Thyroid gland (tissue), 4 donors: ENCODE measurements around the gene CA10. TPM values are rescaled to one million over a fixed set of nuclear protein-coding genes. Genes with fewer than 3 reads are reported as not detected.

Experiments
- DNase-seq, 2 donors: peaks; one replicate each; pipeline ENCODE4 v3.0.0-alpha.2; 2019
- H3K27ac ChIP-seq, 3 donors: fragments of 200-600 bp; sonication (generic); 1 replicate in 2 of 3; 2 replicates in 1 of 3; pipeline ENCODE4 v1.5.1; 2016 to 2019; ENCODE audit warnings: mild to moderate bottlenecking in 1 of 3, moderate library complexity in 1 of 3
- H3K27me3 ChIP-seq: fragments of 200-600 bp; sonication (generic); one replicate; pipeline ENCODE4 v1.5.1; 2019
- H3K36me3 ChIP-seq, 2 donors: fragments of 200-600 bp; sonication (generic); one replicate each; pipeline ENCODE4 v1.5.1; 2016 to 2019
- H3K4me1 ChIP-seq, 2 donors: fragments of 200-600 bp; sonication (generic); one replicate each; pipeline ENCODE4 v1.5.1; 2017 to 2019
- H3K4me3 ChIP-seq, 3 donors: fragments of 200-600 bp; sonication (generic); replicated peaks in 1 of 3; 1 replicate in 2 of 3; 2 replicates in 1 of 3; pipeline ENCODE4 v1.5.1; 2016; ENCODE audit warnings: mild to moderate bottlenecking in 1 of 3
- H3K9me3 ChIP-seq: fragments of 200-600 bp; sonication (generic); one replicate; pipeline ENCODE4 v1.5.1; 2017
- POLR2A ChIP-seq, 2 donors: fragments of 450-650 bp; IDR thresholded peaks; one replicate each; pipeline ENCODE4 v1.6.1; 2017; ENCODE audit warnings: antibody characterized with exemption in 2 of 2, mild to moderate bottlenecking in 2 of 2, moderate library complexity in 1 of 2
- WGBS, 2 donors: methylation state at CpG; one replicate each; pipeline ENCODE4 v1.1.5; 2017; 5-methylcytosine and 5-hydroxymethylcytosine counted together
- intact Hi-C: fragments of 100-400 bp; cut with DNase I; formaldehyde crosslinking; loops from one replicate; pipeline ENCODE4 v1.15.1; 2023
- total RNA-seq, 4 donors: library from RNA; depleted of rRNA; stranded (reverse); fragments of >200 nt; gene quantifications; one replicate each; pipeline ENCODE4 v1.2.3, GENCODE V29; 2016
- TF ChIP-seq, protein P1 (sequence below), 6 experiments: fragments of 200-600 bp in 3 of 6; fragments of 450-650 bp in 3 of 6; sonication (generic) in 3 of 6; IDR thresholded peaks; one replicate each; pipeline ENCODE4 v1.5.1; 2016 to 2019; ENCODE audit warnings: antibody characterized with exemption in 6 of 6, mild to moderate bottlenecking in 2 of 6, inconsistent platforms in 1 of 6, moderate library complexity in 1 of 6

CA10 gene
- total RNA-seq, 4 donors from 2014 or later = not detected

DNA sequence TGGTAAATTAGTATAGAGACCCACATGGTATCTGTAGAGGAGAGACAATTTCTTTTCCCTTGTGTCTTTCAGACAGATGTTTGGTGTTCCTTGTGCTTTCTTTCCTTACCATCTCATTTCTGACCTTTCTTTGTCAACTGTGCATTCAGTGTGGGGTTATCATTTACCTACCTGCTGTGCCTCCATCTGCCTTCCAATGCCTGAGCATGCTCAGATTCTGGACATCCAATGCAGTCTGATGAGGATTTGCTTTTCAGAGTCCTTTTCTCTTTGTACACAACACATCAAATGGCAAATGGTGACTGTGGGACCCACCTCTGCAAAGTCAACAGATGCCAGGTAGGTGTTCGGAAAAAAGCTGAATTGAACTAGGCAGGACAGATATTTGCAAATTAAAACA lies 364.8 kb downstream of the CA10 start:
- Histone ChIP-seq H3K4me1 (no peaks in the 10 kb centered on the region), H3K36me3 (no peaks in the 10 kb centered on the region), H3K9me3 (no peaks in the 10 kb centered on the region), H3K27me3 (no peaks in the 10 kb centered on the region), H3K4me3 (no peak overlapping the region), H3K27ac (no peak overlapping the region)
- intact Hi-C loops = no loop called here
- no peak for DNase-seq
- TF ChIP-seq, protein P1, sequence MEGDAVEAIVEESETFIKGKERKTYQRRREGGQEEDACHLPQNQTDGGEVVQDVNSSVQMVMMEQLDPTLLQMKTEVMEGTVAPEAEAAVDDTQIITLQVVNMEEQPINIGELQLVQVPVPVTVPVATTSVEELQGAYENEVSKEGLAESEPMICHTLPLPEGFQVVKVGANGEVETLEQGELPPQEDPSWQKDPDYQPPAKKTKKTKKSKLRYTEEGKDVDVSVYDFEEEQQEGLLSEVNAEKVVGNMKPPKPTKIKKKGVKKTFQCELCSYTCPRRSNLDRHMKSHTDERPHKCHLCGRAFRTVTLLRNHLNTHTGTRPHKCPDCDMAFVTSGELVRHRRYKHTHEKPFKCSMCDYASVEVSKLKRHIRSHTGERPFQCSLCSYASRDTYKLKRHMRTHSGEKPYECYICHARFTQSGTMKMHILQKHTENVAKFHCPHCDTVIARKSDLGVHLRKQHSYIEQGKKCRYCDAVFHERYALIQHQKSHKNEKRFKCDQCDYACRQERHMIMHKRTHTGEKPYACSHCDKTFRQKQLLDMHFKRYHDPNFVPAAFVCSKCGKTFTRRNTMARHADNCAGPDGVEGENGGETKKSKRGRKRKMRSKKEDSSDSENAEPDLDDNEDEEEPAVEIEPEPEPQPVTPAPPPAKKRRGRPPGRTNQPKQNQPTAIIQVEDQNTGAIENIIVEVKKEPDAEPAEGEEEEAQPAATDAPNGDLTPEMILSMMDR (IDR thresholded peaks at IDR 0.05) = no peak
- no peak for TF ChIP-seq POLR2A (IDR thresholded peaks at IDR 0.05)
- 95 to 100% methylated on average over 1 of the region's 1 CpG for WGBS, 2 donors

DNA sequence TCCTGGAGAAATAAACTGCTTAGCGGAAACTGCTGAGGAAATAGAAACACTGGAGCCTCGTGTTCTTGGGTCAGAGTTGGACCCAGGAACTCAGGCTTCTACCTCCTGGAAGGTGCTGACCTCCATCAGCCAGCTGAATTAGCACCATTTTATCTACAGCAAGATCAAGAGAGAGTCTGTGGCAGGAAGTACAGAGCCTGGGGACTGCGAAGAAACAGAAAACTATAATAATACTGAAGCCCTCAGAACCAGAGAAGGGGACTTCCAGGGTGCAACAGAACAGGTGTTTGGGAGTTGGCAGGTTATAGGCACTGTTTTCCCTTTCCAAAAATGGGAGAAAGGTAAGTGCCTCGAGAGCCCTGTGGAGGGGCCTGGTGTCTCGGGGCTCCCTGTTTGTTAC lies 379.7 kb downstream of the CA10 start:
- no peak overlapping the region for H3K27ac ChIP-seq
- TF ChIP-seq, protein P1 (IDR thresholded peaks at IDR 0.05) = no peak
- no peak for TF ChIP-seq POLR2A (IDR thresholded peaks at IDR 0.05)
- DNase-seq = no peak
- H3K4me1 ChIP-seq = no peaks in the 10 kb centered on the region
- intact Hi-C loops = no loop called here
- H3K4me3 ChIP-seq = no peak overlapping the region
- H3K36me3 ChIP-seq = no peaks in the 10 kb centered on the region
- no peaks in the 10 kb centered on the region for H3K27me3 ChIP-seq
- no peaks in the 10 kb centered on the region for H3K9me3 ChIP-seq
- WGBS, 2 donors = 80 to 84% methylated on average over 5 of the region's 5 CpGs

DNA sequence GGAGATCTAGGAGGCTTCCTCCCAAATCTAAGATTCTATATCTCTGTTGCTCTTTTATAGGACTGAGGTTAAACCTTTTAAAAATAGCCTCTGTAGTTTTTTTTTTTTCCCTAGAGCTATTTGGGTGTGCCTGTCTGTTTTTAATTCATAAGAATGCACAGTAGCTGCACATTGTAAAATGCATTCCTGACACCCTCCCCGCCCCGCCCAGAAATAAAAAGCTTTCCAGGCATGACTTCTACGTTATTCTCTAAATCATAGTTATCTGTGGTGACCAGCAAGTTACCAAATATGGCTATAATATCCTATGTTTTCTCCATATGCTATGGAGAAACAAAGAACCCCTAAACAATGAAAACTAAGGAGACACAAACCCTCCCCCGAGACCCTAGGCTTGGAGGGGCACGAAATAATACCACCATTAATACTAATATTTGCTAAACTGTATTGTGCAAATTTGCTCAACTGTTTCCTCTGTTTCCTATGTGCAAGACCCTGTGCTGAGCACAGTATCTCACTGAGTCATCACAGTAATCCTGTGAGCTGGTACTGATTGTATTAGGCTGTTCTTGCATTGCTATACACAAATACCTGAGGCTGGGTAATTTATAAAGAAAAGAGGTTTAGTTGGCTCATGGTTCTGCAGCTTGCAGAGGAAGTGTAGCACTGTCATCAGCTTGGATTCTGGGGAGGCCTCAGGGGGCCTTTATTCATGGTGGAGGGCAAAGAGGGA lies 388.3 kb downstream of the CA10 start:
- H3K27ac ChIP-seq = no peak overlapping the region
- TF ChIP-seq POLR2A (IDR thresholded peaks at IDR 0.05) = no peak
- TF ChIP-seq, protein P1 (IDR thresholded peaks at IDR 0.05) = no peak
- no peaks in the 10 kb centered on the region for H3K27me3 ChIP-seq
- H3K9me3 ChIP-seq = no peaks in the 10 kb centered on the region
- intact Hi-C loops = no loop called here
- DNase-seq = no peak
- 86 to 93% methylated on average over 5 of the region's 5 CpGs for WGBS, 2 donors
- H3K4me1 ChIP-seq = no peaks in the 10 kb centered on the region
- H3K36me3 ChIP-seq = no peaks in the 10 kb centered on the region
- H3K4me3 ChIP-seq = no peak overlapping the region

DNA sequence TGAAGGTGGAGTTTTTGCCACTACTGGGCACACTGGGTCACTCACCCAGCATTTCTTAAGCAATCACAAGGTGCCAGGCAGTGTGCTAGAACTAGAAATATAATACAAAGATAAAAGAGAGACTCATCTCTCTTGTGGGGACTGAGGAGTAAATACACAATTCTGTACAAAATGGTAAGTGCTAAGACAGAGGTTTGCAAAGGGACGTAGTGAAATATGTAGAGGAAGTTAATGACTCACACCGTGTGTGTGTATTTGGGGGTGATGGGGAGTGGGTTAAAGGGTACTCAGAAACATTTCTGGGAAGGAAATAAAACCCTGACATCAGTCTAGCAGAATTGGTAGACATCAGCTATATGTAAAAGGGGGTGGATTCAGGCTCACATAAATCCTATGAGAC lies 389.3 kb downstream of the CA10 start:
- H3K36me3 ChIP-seq = no peaks in the 10 kb centered on the region
- TF ChIP-seq, protein P1 (IDR thresholded peaks at IDR 0.05) = no peak
- no peak for DNase-seq
- H3K27ac ChIP-seq = no peak overlapping the region
- H3K9me3 ChIP-seq = no peaks in the 10 kb centered on the region
- intact Hi-C loops = no loop called here
- WGBS, 2 donors = 72 to 82% methylated on average over 2 of the region's 2 CpGs
- H3K4me3 ChIP-seq = no peak overlapping the region
- no peaks in the 10 kb centered on the region for H3K4me1 ChIP-seq
- H3K27me3 ChIP-seq = no peaks in the 10 kb centered on the region

DNA sequence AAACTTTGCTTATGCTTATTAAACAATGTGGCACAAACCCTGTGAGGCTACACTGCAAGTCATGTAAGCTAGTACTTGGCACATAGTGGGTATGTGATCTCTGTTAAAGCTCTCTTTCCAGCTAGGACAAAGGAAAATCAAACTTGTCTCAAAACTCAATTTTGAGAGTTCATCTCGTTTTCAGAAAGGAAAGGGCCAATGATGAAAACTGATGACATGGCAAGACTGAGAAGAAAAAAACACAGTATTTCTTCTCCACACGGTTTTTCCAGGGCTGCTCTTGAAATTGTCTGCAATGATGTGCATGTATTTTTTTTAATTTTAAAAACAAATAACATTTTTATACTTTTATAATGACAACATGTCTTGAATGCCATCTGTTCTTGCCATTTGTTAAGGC lies 389.8 kb downstream of the CA10 start:
- Histone ChIP-seq H3K4me3 (no peak overlapping the region), H3K4me1 (no peaks in the 10 kb centered on the region), H3K27me3 (no peaks in the 10 kb centered on the region), H3K9me3 (no peaks in the 10 kb centered on the region), H3K27ac (no peak overlapping the region), H3K36me3 (no peaks in the 10 kb centered on the region)
- 58 to 65% methylated on average over 2 of the region's 2 CpGs for WGBS, 2 donors
- TF ChIP-seq, protein P1 (IDR thresholded peaks at IDR 0.05) = no peak
- no peak for TF ChIP-seq POLR2A (IDR thresholded peaks at IDR 0.05)
- no peak for DNase-seq
- intact Hi-C loops = no loop called here
